ENCODE measurements around the gene OPCML. TPM values are rescaled to one million over a fixed set of nuclear protein-coding genes. Genes with fewer than 3 reads are reported as not detected.

Gene OPCML
- total and polyA plus RNA-seq, 2 donors (not counting 1 experiment from before 2014, with no cell fraction given) = not detected

- ChIA-PET POLR2A (no interaction called here), CTCF (no interaction called here)
- Histone ChIP-seq H2AFZ (ENCODE audit: insufficient read depth, low read depth, low read length, poor library complexity, severe bottlenecking) (no peak overlapping the region), H3K4me3 (ENCODE audit: control extremely low read depth in 1 of 5, extremely low read depth in 1 of 5, insufficient read depth in 1 of 5, low read depth in 2 of 5, low read length in 4 of 5) (no peak overlapping the region), H3K27me3 (replicated peaks in 1 of 4; ENCODE audit: control extremely low read depth in 1 of 4, control insufficient read depth in 3 of 4, insufficient read depth in 4 of 4, low read length in 3 of 4) (no peaks in the 10 kb centered on the region), H3K27ac (ENCODE audit: low read length in 2 of 2) (no peak overlapping the region), H3K36me3 (replicated peaks in 1 of 2; ENCODE audit: control extremely low read depth in 1 of 2, control insufficient read depth in 1 of 2, extremely low read depth in 1 of 2, insufficient read depth in 2 of 2, low read length in 1 of 2) (no peaks in the 10 kb centered on the region), H4K20me1 (ENCODE audit: control insufficient read depth, insufficient read depth, low read length, poor library complexity, severe bottlenecking) (no peaks in the 10 kb centered on the region), H3K4me1 (ENCODE audit: control insufficient read depth in 2 of 2, insufficient read depth in 2 of 2, low read length in 2 of 2) (no peaks in the 10 kb centered on the region), H3K4me2 (replicated peaks; ENCODE audit: low read depth, low read length, poor library complexity, severe bottlenecking) (no peak overlapping the region), H3K9ac (ENCODE audit: low read length) (no peak overlapping the region), H3K9me3 (ENCODE audit: control extremely low read depth in 1 of 3, control insufficient read depth in 2 of 3, insufficient read depth in 1 of 3, low read length in 2 of 3) (peaks cover 0 to 5% (median 0%) of the 10 kb centered on the region in 3 donors), H3K79me2 (ENCODE audit: control insufficient read depth, insufficient read depth, low read length) (no peaks in the 10 kb centered on the region)
- H3K27ac Mint-ChIP-seq = no peak overlapping the region
- 42% methylated on average over 1 of the region's 5 CpGs for WGBS (ENCODE audit: insufficient coverage)
- no peaks in the 10 kb centered on the region for H3K4me1 Mint-ChIP-seq
- H3K9me3 Mint-ChIP-seq (ENCODE audit: insufficient read depth) = peaks cover 2% of the 10 kb centered on the region
- intact Hi-C loops (cut with micrococcal nuclease) = no loop called here
- DNase-seq (no peak), ATAC-seq (ENCODE audit: low read depth) (no peak)
- no peak overlapping the region for H3K4me3 Mint-ChIP-seq
- TF ChIP-seq EZH2 (IDR thresholded peaks at IDR 0.05; ENCODE audit: borderline replicate concordance, insufficient read depth, low read depth, low read length, poor library complexity, severe bottlenecking) (no peak), CTCF (IDR thresholded peaks at IDR 0.05) (no peak)
- H3K27me3 Mint-ChIP-seq = no peaks in the 10 kb centered on the region
Measured at GRCh38 chr11:132961453-132961852, 570.8 kb downstream of the OPCML start.

- Histone ChIP-seq H3K9me3 (ENCODE audit: control extremely low read depth in 1 of 3, control insufficient read depth in 2 of 3, insufficient read depth in 1 of 3, low read length in 2 of 3) (peaks cover 0 to 5% (median 0%) of the 10 kb centered on the region in 3 donors), H3K4me2 (replicated peaks; ENCODE audit: low read depth, low read length, poor library complexity, severe bottlenecking) (no peak overlapping the region), H2AFZ (ENCODE audit: insufficient read depth, low read depth, low read length, poor library complexity, severe bottlenecking) (no peak overlapping the region), H3K27me3 (replicated peaks in 1 of 4; ENCODE audit: control extremely low read depth in 1 of 4, control insufficient read depth in 3 of 4, insufficient read depth in 4 of 4, low read length in 3 of 4) (no peaks in the 10 kb centered on the region), H3K4me1 (ENCODE audit: control insufficient read depth in 2 of 2, insufficient read depth in 2 of 2, low read length in 2 of 2) (no peaks in the 10 kb centered on the region), H3K9ac (ENCODE audit: low read length) (no peak overlapping the region), H3K4me3 (ENCODE audit: control extremely low read depth in 1 of 5, extremely low read depth in 1 of 5, insufficient read depth in 1 of 5, low read depth in 2 of 5, low read length in 4 of 5) (no peak overlapping the region), H3K79me2 (ENCODE audit: control insufficient read depth, insufficient read depth, low read length) (no peaks in the 10 kb centered on the region), H4K20me1 (ENCODE audit: control insufficient read depth, insufficient read depth, low read length, poor library complexity, severe bottlenecking) (no peaks in the 10 kb centered on the region), H3K27ac (ENCODE audit: low read length in 2 of 2) (no peak overlapping the region), H3K36me3 (replicated peaks in 1 of 2; ENCODE audit: control extremely low read depth in 1 of 2, control insufficient read depth in 1 of 2, extremely low read depth in 1 of 2, insufficient read depth in 2 of 2, low read length in 1 of 2) (no peaks in the 10 kb centered on the region)
- intact Hi-C loops (cut with micrococcal nuclease) = no loop called here
- CTCF ChIA-PET = no interaction called here
- WGBS (ENCODE audit: insufficient coverage) = 73% methylated on average over 14 of the region's 21 CpGs
- H3K9me3 Mint-ChIP-seq (ENCODE audit: insufficient read depth) = peaks cover 2% of the 10 kb centered on the region
- DNase-seq (no peak), ATAC-seq (ENCODE audit: low read depth) (no peak)
- no peaks in the 10 kb centered on the region for H3K27me3 Mint-ChIP-seq
- no peak overlapping the region for H3K4me3 Mint-ChIP-seq
- no peaks in the 10 kb centered on the region for H3K4me1 Mint-ChIP-seq
- TF ChIP-seq CTCF (IDR thresholded peaks at IDR 0.05) (no peak), EZH2 (IDR thresholded peaks at IDR 0.05; ENCODE audit: borderline replicate concordance, insufficient read depth, low read depth, low read length, poor library complexity, severe bottlenecking) (no peak)
- POLR2A ChIA-PET = no interaction called here
- no peak overlapping the region for H3K27ac Mint-ChIP-seq
Measured at GRCh38 chr11:132960273-132961078, 571.8 kb downstream of the OPCML start.
